GM23338 (cell line): Measurements from ENCODE around the gene TMA16. TPM values are rescaled to one million over a fixed set of nuclear protein-coding genes. Genes with fewer than 3 reads are reported as not detected.

Experiments
- ATAC-seq: fragments of 200-7000 bp; cut with Tn5 transposase; 3 replicates; pipeline ENCODE4 v1.9.1; 2020
- DNase-seq: peaks from one replicate; pipeline ENCODE4 v3.0.0-alpha.2; 2015; ENCODE audit warnings: low spot score
- H2AFZ ChIP-seq: fragments of 200-600 bp; sonication (generic); 2 replicates; pipeline ENCODE4 v1.8.0; 2016; ENCODE audit warnings: antibody characterized with exemption, mild to moderate bottlenecking, moderate library complexity
- H3F3A ChIP-seq: fragments of 200-600 bp; sonication (generic); replicated peaks from 2 replicates; pipeline ENCODE4 v1.8.0; 2017; ENCODE audit warnings: antibody characterized with exemption, mixed run types, low read depth
- H3K27ac ChIP-seq: fragments of 200-600 bp; sonication (generic); 2 replicates; pipeline ENCODE4 v1.6.1; 2016; ENCODE audit warnings: low read depth
- H3K27me3 ChIP-seq: fragments of 200-600 bp; sonication (generic); 2 replicates; pipeline ENCODE4 v1.8.0; 2016; ENCODE audit warnings: mild to moderate bottlenecking, mixed run types, moderate library complexity; ENCODE audit not compliant: insufficient read depth
- H3K36me3 ChIP-seq: fragments of 200-600 bp; sonication (generic); 2 replicates; pipeline ENCODE4 v1.8.0; 2016; ENCODE audit warnings: mild to moderate bottlenecking; ENCODE audit not compliant: insufficient read depth
- H3K4me1 ChIP-seq: fragments of 200-600 bp; sonication (generic); 2 replicates; pipeline ENCODE4 v1.8.0; 2016; ENCODE audit warnings: mild to moderate bottlenecking, moderate library complexity; ENCODE audit not compliant: insufficient read depth
- H3K4me2 ChIP-seq: fragments of 200-600 bp; sonication (generic); 2 replicates; pipeline ENCODE4 v1.7.1; 2017; ENCODE audit warnings: mixed run types
- H3K4me3 ChIP-seq: fragments of 200-600 bp; sonication (generic); 2 replicates; pipeline ENCODE4 v1.6.1; 2016; ENCODE audit warnings: mixed run types
- H3K79me2 ChIP-seq: fragments of 200-600 bp; sonication (generic); replicated peaks from 2 replicates; pipeline ENCODE4 v1.8.0; 2017; ENCODE audit warnings: mild to moderate bottlenecking; ENCODE audit not compliant: insufficient read depth
- H3K9me2 ChIP-seq: fragments of 200-600 bp; sonication (generic); 2 replicates; pipeline ENCODE4 v1.8.0; 2017; ENCODE audit not compliant: insufficient read depth
- H4K20me1 ChIP-seq: fragments of 200-600 bp; sonication (generic); replicated peaks from 2 replicates; pipeline ENCODE4 v1.8.0; 2017; ENCODE audit warnings: mild to moderate bottlenecking; ENCODE audit not compliant: insufficient read depth
- H3K27ac Mint-ChIP-seq: 2 replicates; pipeline ENCODE4 v1.8.0; 2020; ENCODE audit warnings: inconsistent platforms, mild to moderate bottlenecking, moderate library complexity, mixed read lengths
- H3K27me3 Mint-ChIP-seq: 3 replicates; pipeline ENCODE4 v1.8.0; 2022; ENCODE audit warnings: low read depth, mild to moderate bottlenecking, moderate library complexity, mixed read lengths, inconsistent platforms; ENCODE audit not compliant: insufficient read depth, poor library complexity
- H3K36me3 Mint-ChIP-seq: 3 replicates; pipeline ENCODE4 v1.8.0; 2021; ENCODE audit warnings: low read depth, mild to moderate bottlenecking, inconsistent platforms, moderate library complexity, mixed read lengths
- H3K4me1 Mint-ChIP-seq: 3 replicates; pipeline ENCODE4 v1.8.0; 2020; ENCODE audit warnings: mild to moderate bottlenecking, inconsistent platforms, mixed read lengths
- H3K4me3 Mint-ChIP-seq: 3 replicates; pipeline ENCODE4 v1.8.0; 2021; ENCODE audit warnings: moderate library complexity, mild to moderate bottlenecking, inconsistent platforms, mixed read lengths
- H3K9me3 Mint-ChIP-seq: 3 replicates; pipeline ENCODE4 v1.8.0; 2020; ENCODE audit warnings: moderate library complexity, mild to moderate bottlenecking, inconsistent platforms, mixed read lengths
- CREB1 ChIP-seq: fragments of 250-450 bp; sonication (Bioruptor Pico); IDR thresholded peaks from 2 replicates; pipeline ENCODE4 v1.5.0; 2020; ENCODE audit warnings: low read depth, mild to moderate bottlenecking, moderate library complexity
- CTCF ChIP-seq, 2 experiments: fragments of 200-600 bp in 1 of 2; sonication (generic) in 1 of 2; conservative IDR thresholded peaks; 2 replicates each; pipeline versions ENCODE4 v1.5.1 to v1.6.1; 2016 to 2017; ENCODE audit warnings: antibody characterized with exemption in 2 of 2, low read depth in 2 of 2, mild to moderate bottlenecking in 2 of 2, moderate library complexity in 1 of 2
- ETS1 ChIP-seq: IDR thresholded peaks from 2 replicates; pipeline ENCODE4 v1.6.1; 2016; ENCODE audit warnings: antibody characterized with exemption
- EZH2 ChIP-seq: fragments of 200-600 bp; sonication (generic); IDR thresholded peaks from one replicate; pipeline ENCODE4 v1.8.0; 2017; ENCODE audit warnings: antibody characterized with exemption, mild to moderate bottlenecking, low read depth; ENCODE audit not compliant: unreplicated experiment
- EZH2phosphoT487 ChIP-seq: fragments of 200-600 bp; sonication (generic); IDR thresholded peaks from one replicate; pipeline ENCODE4 v1.8.1; 2018; ENCODE audit warnings: antibody characterized with exemption; ENCODE audit not compliant: unreplicated experiment
- POLR2AphosphoS5 ChIP-seq: IDR thresholded peaks from 2 replicates; pipeline ENCODE4 v1.6.1; 2016; ENCODE audit warnings: antibody characterized with exemption, low read depth
- REST ChIP-seq: IDR thresholded peaks from one replicate; pipeline ENCODE4 v1.6.1; 2018; ENCODE audit warnings: antibody characterized with exemption; ENCODE audit not compliant: unreplicated experiment
- STAT1 ChIP-seq: IDR thresholded peaks from one replicate; pipeline ENCODE4 v1.6.1; 2016; ENCODE audit warnings: antibody characterized with exemption; ENCODE audit not compliant: unreplicated experiment
- ZNF114 ChIP-seq: fragments of 250-450 bp; sonication (Bioruptor Pico); IDR thresholded peaks from 2 replicates; pipeline ENCODE4 v1.5.0; 2020; ENCODE audit warnings: mild to moderate bottlenecking, moderate library complexity
- ZNF331 ChIP-seq: fragments of 250-450 bp; sonication (Bioruptor Pico); IDR thresholded peaks from 2 replicates; pipeline ENCODE4 v1.5.0; 2020; ENCODE audit warnings: low read depth, mild to moderate bottlenecking, moderate library complexity
- polyA plus RNA-seq: library from polyadenylated mRNA; unstranded; fragments of >200 nt; fragmentation: Nextera tagmentation; extraction: Ambion mirVana; gene quantifications from 2 replicates; pipeline ENCODE4 v1.2.1, GENCODE V29; 2016
- total RNA-seq: library from RNA; depleted of rRNA; stranded (reverse); fragments of >200 nt; shearing (Covaris generic); gene quantifications from 2 replicates; pipeline ENCODE4 v1.2.3, GENCODE V29; 2014

TMA16 gene
- total and polyA plus RNA-seq, 2 experiments from 2014 or later = 46.4 to 96.1 TPM

- H3K4me1 Mint-ChIP-seq = peaks cover 6% of the 10 kb centered on the region; the same call in 1 of the 3 replicates
- Histone ChIP-seq H4K20me1 (0 out of 2 replicates have a peak, but pooled peaks cover 3% of the 10 kb centered on the region), H3K4me1 (peaks cover 19% of the 10 kb centered on the region), H2AFZ (no peak overlapping the region), H3K36me3 (no peaks in the 10 kb centered on the region), H3F3A (no peaks in the 10 kb centered on the region; the same call in 1 of the 2 replicates), H3K9me2 (no peaks in the 10 kb centered on the region), H3K27ac (no peak overlapping the region), H3K4me3 (0 out of 2 replicates have a peak overlapping the region, but pooled peaks have one; percentile 71), H3K27me3 (no peaks in the 10 kb centered on the region), H3K79me2 (peaks cover 35% of the 10 kb centered on the region), H3K4me2 (0 out of 2 replicates have a peak overlapping the region, but pooled peaks have one; percentile 91)
- TF ChIP-seq CREB1 (CRISPR knock-in tag) (no peak), CTCF (conservative IDR thresholded peaks at IDR 0.05; ENCODE audit: low read depth in 2 of 2) (no peak), EZH2phosphoT487 (no peak), ZNF114 (CRISPR knock-in tag) (no peak), STAT1 (no peak), POLR2AphosphoS5 (no peak), EZH2 (no peak)
- peaks cover 10% of the 10 kb centered on the region for H3K27me3 Mint-ChIP-seq
- ATAC-seq (no peak), DNase-seq (peak; percentile 19)
- no peak overlapping the region for H3K27ac Mint-ChIP-seq
- H3K9me3 Mint-ChIP-seq = peaks cover 2% of the 10 kb centered on the region; the same call in 2 of the 3 replicates
- peaks cover 18% of the 10 kb centered on the region for H3K36me3 Mint-ChIP-seq
- peak overlapping the region; percentile 99 for H3K4me3 Mint-ChIP-seq
Measured at GRCh38 chr4:163492951-163493504, 1.5 kb upstream of the TMA16 start.

GRCh38 chr4:163493643-163494359 is 689 bp upstream of the TMA16 start:
- H3F3A ChIP-seq = no peaks in the 10 kb centered on the region; the same call in 1 of the 2 replicates
- Mint-ChIP-seq H3K36me3 (peaks cover 18% of the 10 kb centered on the region), H3K27ac (peak overlapping the region; percentile 100), H3K27me3 (peaks cover 10% of the 10 kb centered on the region), H3K9me3 (peaks cover 2% of the 10 kb centered on the region; the same call in 2 of the 3 replicates), H3K4me1 (peaks cover 6% of the 10 kb centered on the region; the same call in 1 of the 3 replicates), H3K4me3 (peak overlapping the region; percentile 99)
- H3K36me3 ChIP-seq = no peaks in the 10 kb centered on the region
- peaks cover 43% of the 10 kb centered on the region for H3K79me2 ChIP-seq
- peak overlapping the region; percentile 100 for H3K27ac ChIP-seq
- peaks cover 19% of the 10 kb centered on the region for H3K4me1 ChIP-seq
- ATAC-seq (no peak), DNase-seq (no peak)
- 0 out of 2 replicates have a peak, but pooled peaks cover 3% of the 10 kb centered on the region for H4K20me1 ChIP-seq
- no peaks in the 10 kb centered on the region for H3K27me3 ChIP-seq
- H3K9me2 ChIP-seq = no peaks in the 10 kb centered on the region
- peak overlapping the region; percentile 71 for H3K4me3 ChIP-seq
- H3K4me2 ChIP-seq = peak overlapping the region; percentile 91
- H2AFZ ChIP-seq = 0 out of 2 replicates have a peak overlapping the region, but pooled peaks have one; percentile 53
- TF ChIP-seq REST (no peak), ZNF114 (CRISPR knock-in tag) (no peak), ETS1 (no peak), ZNF331 (CRISPR knock-in tag) (no peak), EZH2 (no peak), STAT1 (no peak)
